Osteocyte (in vitro differentiated cells): ENCODE results near the gene DENND4B. TPM values are rescaled to one million over a fixed set of nuclear protein-coding genes. Genes with fewer than 3 reads are reported as not detected.
A peak's percentile ranks its signal among the peaks of the same experiment; 100 is the strongest.

Experiments
- DNase-seq: peaks from one replicate; pipeline ENCODE4 v3.0.0; 2021; ENCODE audit warnings: mixed read lengths; ENCODE audit not compliant: unreplicated experiment; ENCODE audit errors: extremely low spot score
- H3K27ac Mint-ChIP-seq: one replicate; pipeline ENCODE4 v1.8.0; 2021; ENCODE audit warnings: mild to moderate bottlenecking, mixed read lengths; ENCODE audit not compliant: unreplicated experiment
- H3K27me3 Mint-ChIP-seq: one replicate; pipeline ENCODE4 v1.8.0; 2021; ENCODE audit warnings: mixed read lengths; ENCODE audit not compliant: unreplicated experiment
- H3K36me3 Mint-ChIP-seq: one replicate; pipeline ENCODE4 v1.8.0; 2021; ENCODE audit warnings: mixed read lengths; ENCODE audit not compliant: unreplicated experiment
- H3K4me1 Mint-ChIP-seq: one replicate; pipeline ENCODE4 v1.8.0; 2021; ENCODE audit warnings: mixed read lengths; ENCODE audit not compliant: unreplicated experiment
- H3K4me3 Mint-ChIP-seq: one replicate; pipeline ENCODE4 v1.8.0; 2021; ENCODE audit warnings: mild to moderate bottlenecking, moderate library complexity, mixed read lengths; ENCODE audit not compliant: unreplicated experiment
- H3K9me3 Mint-ChIP-seq: one replicate; pipeline ENCODE4 v1.8.0; 2021; ENCODE audit warnings: mixed read lengths; ENCODE audit not compliant: unreplicated experiment
- CTCF ChIP-seq: fragments of 200-600 bp; sonication (generic); IDR thresholded peaks from 2 replicates; pipeline ENCODE4 v1.5.0; 2021; ENCODE audit warnings: antibody characterized with exemption, mild to moderate bottlenecking, moderate library complexity
- long read RNA-seq: library from polyadenylated mRNA; unstranded; transcript quantifications from one replicate; pipeline ENCODE4 v2.0.0, GENCODE V29; 2021
- total RNA-seq: library from RNA; stranded (reverse); gene quantifications from 2 replicates; pipeline ENCODE4 v1.2.1, GENCODE V29; 2021

The DENND4B gene, protein sequence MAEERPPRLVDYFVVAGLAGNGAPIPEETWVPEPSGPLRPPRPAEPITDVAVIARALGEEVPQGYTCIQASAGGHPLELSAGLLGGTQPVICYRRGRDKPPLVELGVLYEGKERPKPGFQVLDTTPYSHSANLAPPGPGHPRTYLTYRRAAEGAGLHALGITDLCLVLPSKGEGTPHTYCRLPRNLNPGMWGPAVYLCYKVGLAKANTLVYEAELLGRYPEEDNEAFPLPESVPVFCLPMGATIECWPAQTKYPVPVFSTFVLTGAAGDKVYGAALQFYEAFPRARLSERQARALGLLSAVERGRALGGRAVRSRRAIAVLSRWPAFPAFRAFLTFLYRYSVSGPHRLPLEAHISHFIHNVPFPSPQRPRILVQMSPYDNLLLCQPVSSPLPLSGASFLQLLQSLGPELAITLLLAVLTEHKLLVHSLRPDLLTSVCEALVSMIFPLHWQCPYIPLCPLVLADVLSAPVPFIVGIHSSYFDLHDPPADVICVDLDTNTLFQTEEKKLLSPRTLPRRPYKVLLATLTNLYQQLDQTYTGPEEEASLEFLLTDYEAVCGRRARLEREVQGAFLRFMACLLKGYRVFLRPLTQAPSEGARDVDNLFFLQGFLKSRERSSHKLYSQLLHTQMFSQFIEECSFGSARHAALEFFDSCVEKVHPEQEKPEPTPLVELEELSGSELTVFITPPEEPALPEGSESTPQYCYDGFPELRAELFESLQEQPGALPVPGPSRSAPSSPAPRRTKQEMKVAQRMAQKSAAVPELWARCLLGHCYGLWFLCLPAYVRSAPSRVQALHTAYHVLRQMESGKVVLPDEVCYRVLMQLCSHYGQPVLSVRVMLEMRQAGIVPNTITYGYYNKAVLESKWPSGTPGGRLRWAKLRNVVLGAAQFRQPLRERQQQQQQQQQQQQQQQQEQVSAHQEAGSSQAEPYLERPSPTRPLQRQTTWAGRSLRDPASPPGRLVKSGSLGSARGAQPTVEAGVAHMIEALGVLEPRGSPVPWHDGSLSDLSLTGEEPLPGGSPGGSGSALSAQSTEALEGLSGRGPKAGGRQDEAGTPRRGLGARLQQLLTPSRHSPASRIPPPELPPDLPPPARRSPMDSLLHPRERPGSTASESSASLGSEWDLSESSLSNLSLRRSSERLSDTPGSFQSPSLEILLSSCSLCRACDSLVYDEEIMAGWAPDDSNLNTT (N-terminal part only)
- total RNA-seq: 48.0 and 53.1 TPM in 2 replicates
- long read RNA-seq, partial matches to known transcripts: 7 of 9 reads
- long read RNA-seq, other reads (novel, unspliced or antisense): 2 of 9 reads

DNA sequence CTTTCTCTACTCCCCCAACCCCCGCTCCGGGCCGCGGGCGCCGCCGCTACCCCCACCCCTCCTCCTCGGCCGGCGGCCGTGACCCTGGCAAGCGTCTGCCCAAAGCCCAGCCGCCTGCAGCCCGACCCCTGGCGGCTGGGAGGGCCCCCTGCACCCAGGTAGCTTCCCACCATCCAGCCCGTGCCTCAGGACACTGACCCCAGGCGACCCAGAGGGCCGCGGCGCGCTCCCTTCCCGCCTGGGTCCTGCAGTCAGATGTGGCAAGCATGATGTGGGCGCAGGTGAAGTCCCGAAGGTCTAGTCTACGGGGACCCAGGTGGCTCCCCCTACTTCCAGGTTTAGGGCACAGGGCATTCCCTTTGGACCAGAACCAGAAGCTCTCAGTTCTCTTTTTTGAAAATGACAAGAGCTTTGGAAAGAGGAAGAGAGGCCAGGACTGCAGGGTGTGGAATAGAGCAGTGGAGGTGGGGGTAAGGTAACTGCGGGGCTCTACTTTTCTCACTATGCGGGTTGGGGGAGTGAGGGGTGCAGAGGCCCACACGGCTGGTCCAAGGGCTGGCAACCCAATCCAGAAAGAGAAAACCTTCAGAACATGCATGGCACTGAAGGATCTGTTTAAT is at the start of gene DENND4B:
TSS of gene DENND4B (minus strand) at position 97 of the 620 bp plus-strand sequence. CDS start 2,344 bp downstream, outside the sequence.
- peak; percentile 91 for TF ChIP-seq CTCF
- H3K27me3 Mint-ChIP-seq: no peaks in the 10 kb centered on the region
- peaks cover 18% of the 10 kb centered on the region for H3K4me1 Mint-ChIP-seq
- peak within 1 kb of the TSS; percentile 77 for H3K4me3 Mint-ChIP-seq
- H3K27ac Mint-ChIP-seq: peak within 1 kb of the TSS; percentile 63
- peak; percentile 93 for DNase-seq
- H3K36me3 Mint-ChIP-seq: peaks cover 19% of the 10 kb centered on the region
- no peaks in the 10 kb centered on the region for H3K9me3 Mint-ChIP-seq

- no peak for TF ChIP-seq CTCF
- Mint-ChIP-seq H3K27ac (no peak overlapping the region), H3K27me3 (no peaks in the 10 kb centered on the region), H3K4me1 (peaks cover 18% of the 10 kb centered on the region), H3K4me3 (no peak overlapping the region), H3K36me3 (peaks cover 30% of the 10 kb centered on the region), H3K9me3 (peaks cover 3% of the 10 kb centered on the region)
- DNase-seq: no peak
Observed at GRCh38 chr1:153995640-153996039, 49.1 kb upstream of the DENND4B start.

DNA sequence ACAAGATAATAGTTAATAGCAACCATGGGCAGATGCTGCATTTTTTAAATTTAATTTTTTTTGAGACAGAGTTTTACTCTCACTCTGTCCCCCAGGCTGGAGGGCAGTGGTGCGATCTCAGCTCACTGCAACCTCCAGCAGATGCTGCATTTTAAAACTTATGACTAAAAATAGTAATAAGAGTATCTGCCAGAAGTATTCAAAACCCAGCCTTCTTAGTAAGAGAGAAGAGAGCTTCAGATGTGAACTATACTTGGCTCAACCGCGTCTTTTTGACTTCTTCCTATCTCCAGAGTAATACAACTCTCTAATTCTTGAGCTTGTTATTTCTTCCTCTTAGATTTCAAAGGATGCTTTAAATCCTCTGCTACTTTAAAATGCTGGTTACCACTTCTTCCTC is 48.7 kb upstream of the DENND4B start:
- TF ChIP-seq CTCF: no peak
- no peak overlapping the region for H3K27ac Mint-ChIP-seq
- no peak overlapping the region for H3K4me3 Mint-ChIP-seq
- H3K27me3 Mint-ChIP-seq: no peaks in the 10 kb centered on the region
- peaks cover 30% of the 10 kb centered on the region for H3K36me3 Mint-ChIP-seq
- DNase-seq: no peak
- peaks cover 3% of the 10 kb centered on the region for H3K9me3 Mint-ChIP-seq
- peaks cover 21% of the 10 kb centered on the region for H3K4me1 Mint-ChIP-seq

- TF ChIP-seq CTCF: no peak
- no peaks in the 10 kb centered on the region for H3K27me3 Mint-ChIP-seq
- H3K36me3 Mint-ChIP-seq: peaks cover 30% of the 10 kb centered on the region
- peaks cover 24% of the 10 kb centered on the region for H3K4me1 Mint-ChIP-seq
- no peak for DNase-seq
- peak overlapping the region; percentile 93 for H3K4me3 Mint-ChIP-seq
- peaks cover 3% of the 10 kb centered on the region for H3K9me3 Mint-ChIP-seq
- H3K27ac Mint-ChIP-seq: peak overlapping the region; percentile 98
Observed at GRCh38 chr1:153991806-153992205, 45.3 kb upstream of the DENND4B start.
